B cell (primary cell): ENCODE data around the gene SETBP1. TPM values are rescaled to one million over a fixed set of nuclear protein-coding genes. Genes with fewer than 3 reads are reported as not detected.

Experiments used
- ATAC-seq: fragments of 200-7000 bp; cut with Tn5 transposase; one replicate; pipeline ENCODE4 v1.10.0; 2021; ENCODE audit warnings: low read depth, mild to moderate bottlenecking, moderate number of reproducible peaks, moderate library complexity
- CTCF ChIA-PET: fragments of 350-600 bp; sonication (Branson Sonifier 250); formaldehyde crosslinking; loops from one replicate; lab custom pipeline; 2021; ENCODE audit warnings: antibody characterized with exemption, inconsistent platforms; lab: Charles Lee
- POLR2A ChIA-PET: fragments of 350-600 bp; sonication (Branson Sonifier 250); formaldehyde crosslinking; loops from one replicate; lab custom pipeline; 2021; ENCODE audit warnings: antibody characterized with exemption; lab: Charles Lee
- DNase-seq: peaks from one replicate; pipeline ENCODE4 v3.0.0; 2013
- H2AFZ ChIP-seq: 2 replicates; pipeline ENCODE4 v1.6.1; 2012; ENCODE audit warnings: mild to moderate bottlenecking, low read depth, low read length; ENCODE audit not compliant: insufficient read depth, poor library complexity, severe bottlenecking
- H3K27ac ChIP-seq, 2 donors: 1 replicate in 1 of 2; 2 replicates in 1 of 2; pipeline ENCODE4 v1.5.1; 2012 to 2013; ENCODE audit warnings: low read length in 2 of 2, mild to moderate bottlenecking in 2 of 2, moderate library complexity in 1 of 2
- H3K27me3 ChIP-seq, 4 experiments: fragments of 200-600 bp in 1 of 4; sonication (generic) in 1 of 4; replicated peaks in 1 of 4; 1 replicate in 2 of 4; 2 replicates in 2 of 4; pipeline versions ENCODE4 v1.6.1 to v1.7.0; 2013 to 2016; ENCODE audit warnings: low read length in 3 of 4, mild to moderate bottlenecking in 2 of 4, mixed read lengths in 1 of 4, moderate library complexity in 1 of 4; ENCODE audit not compliant: insufficient read depth in 4 of 4, control insufficient read depth in 3 of 4; ENCODE audit errors: control extremely low read depth in 1 of 4
- H3K36me3 ChIP-seq, 2 experiments: replicated peaks in 1 of 2; 1 replicate in 1 of 2; 2 replicates in 1 of 2; pipeline versions ENCODE4 v1.6.1 to v1.7.1; 2013; ENCODE audit warnings: low read length in 1 of 2; ENCODE audit not compliant: insufficient read depth in 2 of 2, control insufficient read depth in 1 of 2; ENCODE audit errors: control extremely low read depth in 1 of 2, extremely low read depth in 1 of 2
- H3K4me1 ChIP-seq, 2 donors: fragments of 200-600 bp in 1 of 2; sonication (generic) in 1 of 2; 1 replicate in 1 of 2; 2 replicates in 1 of 2; pipeline versions ENCODE4 v1.5.1 to v1.6.1; 2013 to 2017; ENCODE audit warnings: low read length in 2 of 2; ENCODE audit not compliant: control insufficient read depth in 2 of 2, insufficient read depth in 2 of 2
- H3K4me2 ChIP-seq: replicated peaks from 2 replicates; pipeline ENCODE3; 2012; ENCODE audit warnings: mild to moderate bottlenecking, low read depth, low read length; ENCODE audit not compliant: poor library complexity, severe bottlenecking
- H3K4me3 ChIP-seq, 5 experiments: fragments of 200-600 bp in 1 of 5; sonication (generic) in 1 of 5; 1 replicate in 3 of 5; 2 replicates in 2 of 5; pipeline versions ENCODE4 v1.5.1 to v1.7.0; 2011 to 2016; ENCODE audit warnings: low read length in 4 of 5, mild to moderate bottlenecking in 4 of 5, low read depth in 2 of 5, control low read depth in 1 of 5, moderate library complexity in 1 of 5; ENCODE audit not compliant: insufficient read depth in 1 of 5; ENCODE audit errors: control extremely low read depth in 1 of 5, extremely low read depth in 1 of 5
- H3K79me2 ChIP-seq: fragments of 200-600 bp; sonication (generic); one replicate; pipeline ENCODE4 v1.6.0; 2016; ENCODE audit warnings: low read length; ENCODE audit not compliant: control insufficient read depth, insufficient read depth
- H3K9ac ChIP-seq: fragments of 200-600 bp; sonication (generic); 2 replicates; pipeline ENCODE4 v1.6.1; 2017; ENCODE audit warnings: mild to moderate bottlenecking, low read length, moderate library complexity
- H3K9me3 ChIP-seq, 3 donors: one replicate each; pipeline versions ENCODE4 v1.6.1 to v1.7.1; 2013; ENCODE audit warnings: low read length in 2 of 3; ENCODE audit not compliant: control insufficient read depth in 2 of 3, insufficient read depth in 1 of 3; ENCODE audit errors: control extremely low read depth in 1 of 3
- H4K20me1 ChIP-seq: 2 replicates; pipeline ENCODE4 v1.6.0; 2012; ENCODE audit warnings: mild to moderate bottlenecking, low read length; ENCODE audit not compliant: insufficient read depth, control insufficient read depth, poor library complexity, severe bottlenecking
- H3K27ac Mint-ChIP-seq: one replicate; pipeline ENCODE4 v1.8.0; 2021; ENCODE audit warnings: mixed read lengths
- H3K27me3 Mint-ChIP-seq: one replicate; pipeline ENCODE4 v1.8.0; 2021; ENCODE audit warnings: mixed read lengths
- H3K4me1 Mint-ChIP-seq: one replicate; pipeline ENCODE4 v1.8.0; 2021; ENCODE audit warnings: mixed read lengths
- H3K4me3 Mint-ChIP-seq: one replicate; pipeline ENCODE4 v1.8.0; 2021; ENCODE audit warnings: mixed read lengths
- H3K9me3 Mint-ChIP-seq: one replicate; pipeline ENCODE4 v1.8.0; 2022; ENCODE audit warnings: mixed read lengths; ENCODE audit not compliant: insufficient read depth
- EZH2 ChIP-seq: IDR thresholded peaks from 2 replicates; pipeline ENCODE4 v1.6.1; 2012; ENCODE audit warnings: borderline replicate concordance, low read depth, mild to moderate bottlenecking, moderate library complexity, low read length; ENCODE audit not compliant: insufficient read depth, poor library complexity, severe bottlenecking
- WGBS: methylation state at CpG from one replicate; pipeline ENCODE4 v1.1.5; 2013; ENCODE audit warnings: missing lambda C conversion rate; ENCODE audit not compliant: insufficient coverage; 5-methylcytosine and 5-hydroxymethylcytosine counted together
- intact Hi-C: fragments of 100-400 bp; cut with micrococcal nuclease; formaldehyde crosslinking; loops from one replicate; pipeline ENCODE4 v1.10.0; 2022
- polyA plus RNA-seq: library from polyadenylated mRNA; depleted of rRNA; stranded (reverse); fragments of >200 nt; gene quantifications from 2 replicates; pipeline ENCODE4 v1.2.3, GENCODE V29; 2012
- total RNA-seq, 2 donors: library from RNA; stranded (reverse); fragments of 120-200 nt in 1 of 2; gene quantifications; 1 replicate in 1 of 2; 2 replicates in 1 of 2; pipeline versions ENCODE4 v1.2.3 to v1.2.4, GENCODE V29; 2013 to 2022
- TF ChIP-seq, protein P1 (sequence below): fragments of 200-600 bp; IDR thresholded peaks from one replicate; pipeline ENCODE4 v1.8.0; 2022; ENCODE audit warnings: antibody characterized with exemption, mild to moderate bottlenecking

The SETBP1 gene
- total and polyA plus RNA-seq, 2 donors (not counting 1 experiment from before 2014, with no cell fraction given): 15.1 to 129 TPM

DNA sequence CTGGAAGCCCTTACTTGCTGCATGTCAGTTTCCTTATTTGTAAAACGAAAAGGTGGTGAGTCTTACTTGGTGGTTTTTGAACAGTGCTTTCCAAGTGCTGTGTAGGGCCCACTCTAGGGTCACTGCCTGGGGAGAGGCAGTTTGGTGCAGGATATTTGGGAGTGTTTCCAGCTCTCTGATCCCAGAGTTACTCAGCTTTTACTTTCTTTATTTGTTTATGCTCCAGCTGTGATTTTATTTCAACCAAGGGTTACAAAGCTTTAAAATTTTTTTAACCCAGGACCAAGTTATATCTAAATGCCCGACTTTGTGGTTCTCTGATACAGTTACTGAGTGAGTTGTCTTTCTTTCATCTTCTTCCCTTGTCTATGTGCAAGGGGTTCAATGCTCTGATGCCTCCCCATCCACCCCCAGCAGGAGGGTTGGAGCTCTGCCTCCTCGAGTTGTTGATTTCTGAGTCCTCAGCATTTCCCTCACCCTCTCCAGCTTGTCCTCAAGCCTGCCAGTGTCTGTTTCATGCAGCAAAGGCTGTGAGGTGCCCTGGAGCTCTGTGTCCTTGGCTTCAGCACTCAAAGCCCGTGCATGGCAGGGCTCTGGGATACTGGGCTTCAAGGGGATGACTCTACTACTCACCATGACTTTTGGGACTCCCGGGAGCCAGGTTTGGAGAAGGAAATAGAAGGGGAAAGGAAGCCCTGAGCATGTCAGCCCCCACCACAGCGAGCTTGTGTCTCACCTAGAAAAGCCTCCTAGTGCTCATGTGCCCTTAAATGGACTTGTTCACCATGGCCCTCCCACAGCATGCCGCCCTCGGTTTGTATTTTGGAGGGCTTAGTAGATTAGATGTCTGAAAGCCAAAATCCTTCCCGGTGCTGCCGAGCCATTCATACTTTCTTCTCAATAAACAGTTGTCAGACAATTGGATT, 236.8 kb downstream of the SETBP1 start:
- no peak overlapping the region for H3K4me3 Mint-ChIP-seq
- Histone ChIP-seq H2AFZ (no peak overlapping the region), H3K4me3 (no peak overlapping the region), H3K4me2 (no peak overlapping the region), H3K27ac (no peak overlapping the region), H3K9me3 (no peaks in the 10 kb centered on the region), H3K4me1 (peaks cover 5 to 8% of the 10 kb centered on the region in 2 donors), H3K9ac (no peak overlapping the region), H4K20me1 (peaks cover 39% of the 10 kb centered on the region), H3K79me2 (peaks cover 88% of the 10 kb centered on the region), H3K27me3 (no peaks in the 10 kb centered on the region), H3K36me3 (no peaks in the 10 kb centered on the region)
- POLR2A ChIA-PET: no interaction called here
- TF ChIP-seq, protein P1, sequence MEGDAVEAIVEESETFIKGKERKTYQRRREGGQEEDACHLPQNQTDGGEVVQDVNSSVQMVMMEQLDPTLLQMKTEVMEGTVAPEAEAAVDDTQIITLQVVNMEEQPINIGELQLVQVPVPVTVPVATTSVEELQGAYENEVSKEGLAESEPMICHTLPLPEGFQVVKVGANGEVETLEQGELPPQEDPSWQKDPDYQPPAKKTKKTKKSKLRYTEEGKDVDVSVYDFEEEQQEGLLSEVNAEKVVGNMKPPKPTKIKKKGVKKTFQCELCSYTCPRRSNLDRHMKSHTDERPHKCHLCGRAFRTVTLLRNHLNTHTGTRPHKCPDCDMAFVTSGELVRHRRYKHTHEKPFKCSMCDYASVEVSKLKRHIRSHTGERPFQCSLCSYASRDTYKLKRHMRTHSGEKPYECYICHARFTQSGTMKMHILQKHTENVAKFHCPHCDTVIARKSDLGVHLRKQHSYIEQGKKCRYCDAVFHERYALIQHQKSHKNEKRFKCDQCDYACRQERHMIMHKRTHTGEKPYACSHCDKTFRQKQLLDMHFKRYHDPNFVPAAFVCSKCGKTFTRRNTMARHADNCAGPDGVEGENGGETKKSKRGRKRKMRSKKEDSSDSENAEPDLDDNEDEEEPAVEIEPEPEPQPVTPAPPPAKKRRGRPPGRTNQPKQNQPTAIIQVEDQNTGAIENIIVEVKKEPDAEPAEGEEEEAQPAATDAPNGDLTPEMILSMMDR: no peak
- TF ChIP-seq EZH2: no peak
- no peaks in the 10 kb centered on the region for H3K27me3 Mint-ChIP-seq
- H3K27ac Mint-ChIP-seq: no peak overlapping the region
- CTCF ChIA-PET: interaction anchor here (0.9 to 1.2 kb wide), 2 partner anchors 25 to 296 kb away, joined by 3 read pairs; no protein-coding TSS in a partner anchor
- 90% methylated on average over 4 of the region's 10 CpGs for WGBS
- intact Hi-C loops: no loop called here
- no peak for ATAC-seq
- H3K9me3 Mint-ChIP-seq: no peaks in the 10 kb centered on the region
- H3K4me1 Mint-ChIP-seq: peaks cover 44% of the 10 kb centered on the region
- DNase-seq: no peak

DNA sequence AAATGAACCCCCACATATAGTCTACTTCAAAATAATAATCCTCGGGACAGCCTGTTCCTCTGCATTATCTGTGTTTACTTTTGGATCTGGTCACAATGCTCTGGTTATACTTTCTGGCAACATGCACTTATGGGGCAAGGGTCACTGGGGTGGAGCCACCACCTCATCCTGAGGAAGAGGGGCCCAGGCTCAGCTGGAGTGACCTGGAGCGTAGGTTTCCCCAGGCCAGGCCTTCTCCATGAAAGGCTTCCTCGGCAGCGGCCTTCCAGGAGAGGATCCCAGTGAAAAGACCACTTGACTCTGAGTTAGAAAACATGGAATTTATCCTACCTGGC, 237.4 kb downstream of the SETBP1 start:
- 100% methylated on average over 3 of the region's 4 CpGs for WGBS
- POLR2A ChIA-PET: no interaction called here
- no peaks in the 10 kb centered on the region for H3K27me3 Mint-ChIP-seq

More for the DNA sequence above, 237.4 kb downstream of the SETBP1 start:
- Histone ChIP-seq H3K9me3 (no peaks in the 10 kb centered on the region), H3K9ac (no peak overlapping the region), H3K4me3 (no peak overlapping the region), H3K4me1 (peaks cover 0 to 2% of the 10 kb centered on the region in 2 donors), H3K36me3 (no peaks in the 10 kb centered on the region), H3K27ac (no peak overlapping the region), H3K79me2 (peaks cover 86% of the 10 kb centered on the region), H3K4me2 (no peak overlapping the region), H2AFZ (no peak overlapping the region), H3K27me3 (no peaks in the 10 kb centered on the region), H4K20me1 (peaks cover 35% of the 10 kb centered on the region)
- no peak overlapping the region for H3K27ac Mint-ChIP-seq
- CTCF ChIA-PET: interaction anchor here (0.9 to 1.2 kb wide), 2 partner anchors 24 to 295 kb away, joined by 3 read pairs; no protein-coding TSS in a partner anchor
- H3K4me1 Mint-ChIP-seq: peaks cover 44% of the 10 kb centered on the region
- DNase-seq (no peak), ATAC-seq (no peak)
- H3K9me3 Mint-ChIP-seq: no peaks in the 10 kb centered on the region
- no peak overlapping the region for H3K4me3 Mint-ChIP-seq
- no peak for TF ChIP-seq EZH2
- TF ChIP-seq, protein P1: no peak
- intact Hi-C loops: no loop called here
